SU-DHL-6 (cell line): ENCODE measurements around the gene RPTOR.

ENCODE experiments used
- H2AFZ ChIP-seq: fragments of 200-600 bp; sonication (generic); 2 replicates; pipeline ENCODE4 v1.6.1; 2014; ENCODE audit warnings: low read depth, mild to moderate bottlenecking, moderate library complexity, mixed read lengths, antibody characterized with exemption, low read length; ENCODE audit not compliant: severe bottlenecking
- H3F3A ChIP-seq: fragments of 200-600 bp; shearing (Covaris generic); 2 replicates; pipeline ENCODE4 v1.6.0; 2016; ENCODE audit warnings: antibody characterized with exemption, mild to moderate bottlenecking; ENCODE audit not compliant: insufficient read depth
- H3K27ac ChIP-seq: fragments of 200-600 bp; sonication (generic); 2 replicates; pipeline ENCODE4 v1.5.1; 2016; ENCODE audit warnings: low read depth, mild to moderate bottlenecking, low read length, moderate library complexity, mixed read lengths
- H3K27me3 ChIP-seq: fragments of 200-600 bp; sonication (generic), shearing (Covaris generic); 2 replicates; pipeline ENCODE4 v1.6.0; 2014; ENCODE audit warnings: mild to moderate bottlenecking, low read length
- H3K36me3 ChIP-seq: fragments of 200-600 bp; sonication (generic); 2 replicates; pipeline ENCODE4 v1.6.1; 2014; ENCODE audit warnings: mild to moderate bottlenecking, low read length, mixed read lengths
- H3K4me2 ChIP-seq: fragments of 300-600, 200-600 bp; shearing (Covaris generic), sonication (generic); 2 replicates; pipeline ENCODE4 v1.6.0; 2014; ENCODE audit warnings: low read length, low read depth, mild to moderate bottlenecking; ENCODE audit not compliant: poor library complexity, severe bottlenecking
- H3K4me3 ChIP-seq: fragments of 200-600 bp; sonication (generic); 2 replicates; pipeline ENCODE4 v1.5.1; 2014; ENCODE audit warnings: antibody characterized with exemption, low read length, mild to moderate bottlenecking, mixed read lengths; ENCODE audit not compliant: insufficient read depth, poor library complexity, severe bottlenecking
- H3K79me2 ChIP-seq: fragments of 200-600 bp; sonication (generic); 2 replicates; pipeline ENCODE4 v1.6.1; 2014; ENCODE audit warnings: mild to moderate bottlenecking, low read length, moderate library complexity; ENCODE audit not compliant: insufficient read depth
- H3K9ac ChIP-seq: fragments of 200-600 bp; sonication (generic); 2 replicates; pipeline ENCODE4 v1.7.0; 2014; ENCODE audit warnings: mild to moderate bottlenecking, low read length
- H3K9me2 ChIP-seq: fragments of 200-600 bp; sonication (generic); replicated peaks from 2 replicates; pipeline ENCODE4 v1.6.1; 2014; ENCODE audit warnings: low read length; ENCODE audit not compliant: insufficient read depth
- H3K9me3 ChIP-seq: fragments of 200-600 bp; sonication (generic); 2 replicates; pipeline ENCODE4 v1.6.1; 2014; ENCODE audit warnings: low read length, mixed read lengths; ENCODE audit not compliant: insufficient read depth
- H4K20me1 ChIP-seq: fragments of 200-600 bp; sonication (generic); 2 replicates; pipeline ENCODE4 v1.6.1; 2014; ENCODE audit warnings: low read depth, mild to moderate bottlenecking, antibody characterized with exemption, low read length, moderate library complexity, mixed read lengths
- EZH2phosphoT487 ChIP-seq: fragments of 200-600 bp; sonication (generic), shearing (Covaris generic); conservative IDR thresholded peaks from 2 replicates; pipeline ENCODE4 v1.6.1; 2018; ENCODE audit warnings: mild to moderate bottlenecking, antibody characterized with exemption, low read length, moderate library complexity, mixed read lengths
- TF ChIP-seq, protein P1 (sequence below): fragments of 200-600 bp; sonication (generic); IDR thresholded peaks from one replicate; pipeline ENCODE4 v1.5.1; 2017; ENCODE audit warnings: antibody characterized with exemption, mild to moderate bottlenecking, low read length, moderate library complexity; ENCODE audit not compliant: insufficient read depth, poor library complexity, severe bottlenecking

Gene RPTOR

DNA sequence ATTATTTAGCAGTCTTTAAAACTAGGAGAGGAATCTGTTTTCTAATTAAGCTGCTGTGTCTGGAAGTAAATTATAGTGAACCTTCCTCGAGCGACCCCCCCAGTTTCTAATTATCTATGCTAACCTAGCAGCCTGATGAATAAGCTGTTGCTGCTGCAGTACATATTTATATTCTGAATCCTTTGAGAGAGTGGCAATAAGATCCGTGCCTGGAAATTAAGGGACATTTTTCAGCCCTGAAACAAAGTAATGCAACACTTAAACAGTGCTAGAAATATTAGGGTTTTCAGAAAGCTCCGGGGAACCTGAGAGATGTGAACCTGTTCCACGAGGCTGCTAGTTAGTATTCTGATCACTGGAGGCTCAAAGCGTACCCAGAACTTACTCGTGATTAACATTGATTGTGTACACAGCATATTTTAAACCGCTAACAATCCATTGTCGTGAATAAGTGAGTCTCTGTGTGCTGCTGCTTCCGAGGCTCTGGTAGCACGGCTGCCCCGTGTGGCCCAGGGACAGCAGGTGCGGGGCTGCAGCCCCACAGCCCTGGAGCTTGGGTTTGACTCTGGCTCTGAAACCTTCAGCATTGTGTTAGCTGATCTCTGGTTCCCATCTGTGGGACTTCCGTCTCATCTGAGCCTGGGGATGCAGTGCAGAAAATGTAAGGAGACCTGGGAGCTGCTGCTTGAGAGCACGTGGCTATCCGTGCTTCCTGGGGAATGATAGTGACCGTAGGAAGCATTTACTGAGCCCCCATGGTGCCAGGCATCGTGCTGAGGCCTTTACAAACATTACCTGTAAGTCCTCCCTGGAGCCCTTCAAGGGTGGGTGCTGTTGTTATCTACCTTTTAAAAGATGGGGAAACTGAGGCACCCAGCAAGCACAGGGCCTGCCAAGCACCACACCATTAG lies 256.1 kb downstream of the RPTOR start:
- no peaks in the 10 kb centered on the region for H4K20me1 ChIP-seq
- H3K79me2 ChIP-seq: no peaks in the 10 kb centered on the region
- H3K9me3 ChIP-seq: no peaks in the 10 kb centered on the region
- no peaks in the 10 kb centered on the region for H3K27me3 ChIP-seq
- no peaks in the 10 kb centered on the region for H3F3A ChIP-seq
- no peaks in the 10 kb centered on the region for H3K9me2 ChIP-seq
- H3K9ac ChIP-seq: no peak overlapping the region
- no peak overlapping the region for H2AFZ ChIP-seq
- H3K27ac ChIP-seq: no peak overlapping the region
- no peak overlapping the region for H3K4me2 ChIP-seq
- TF ChIP-seq EZH2phosphoT487: no peak
- TF ChIP-seq, protein P1, sequence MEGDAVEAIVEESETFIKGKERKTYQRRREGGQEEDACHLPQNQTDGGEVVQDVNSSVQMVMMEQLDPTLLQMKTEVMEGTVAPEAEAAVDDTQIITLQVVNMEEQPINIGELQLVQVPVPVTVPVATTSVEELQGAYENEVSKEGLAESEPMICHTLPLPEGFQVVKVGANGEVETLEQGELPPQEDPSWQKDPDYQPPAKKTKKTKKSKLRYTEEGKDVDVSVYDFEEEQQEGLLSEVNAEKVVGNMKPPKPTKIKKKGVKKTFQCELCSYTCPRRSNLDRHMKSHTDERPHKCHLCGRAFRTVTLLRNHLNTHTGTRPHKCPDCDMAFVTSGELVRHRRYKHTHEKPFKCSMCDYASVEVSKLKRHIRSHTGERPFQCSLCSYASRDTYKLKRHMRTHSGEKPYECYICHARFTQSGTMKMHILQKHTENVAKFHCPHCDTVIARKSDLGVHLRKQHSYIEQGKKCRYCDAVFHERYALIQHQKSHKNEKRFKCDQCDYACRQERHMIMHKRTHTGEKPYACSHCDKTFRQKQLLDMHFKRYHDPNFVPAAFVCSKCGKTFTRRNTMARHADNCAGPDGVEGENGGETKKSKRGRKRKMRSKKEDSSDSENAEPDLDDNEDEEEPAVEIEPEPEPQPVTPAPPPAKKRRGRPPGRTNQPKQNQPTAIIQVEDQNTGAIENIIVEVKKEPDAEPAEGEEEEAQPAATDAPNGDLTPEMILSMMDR: no peak
- no peaks in the 10 kb centered on the region for H3K36me3 ChIP-seq
- no peak overlapping the region for H3K4me3 ChIP-seq

DNA sequence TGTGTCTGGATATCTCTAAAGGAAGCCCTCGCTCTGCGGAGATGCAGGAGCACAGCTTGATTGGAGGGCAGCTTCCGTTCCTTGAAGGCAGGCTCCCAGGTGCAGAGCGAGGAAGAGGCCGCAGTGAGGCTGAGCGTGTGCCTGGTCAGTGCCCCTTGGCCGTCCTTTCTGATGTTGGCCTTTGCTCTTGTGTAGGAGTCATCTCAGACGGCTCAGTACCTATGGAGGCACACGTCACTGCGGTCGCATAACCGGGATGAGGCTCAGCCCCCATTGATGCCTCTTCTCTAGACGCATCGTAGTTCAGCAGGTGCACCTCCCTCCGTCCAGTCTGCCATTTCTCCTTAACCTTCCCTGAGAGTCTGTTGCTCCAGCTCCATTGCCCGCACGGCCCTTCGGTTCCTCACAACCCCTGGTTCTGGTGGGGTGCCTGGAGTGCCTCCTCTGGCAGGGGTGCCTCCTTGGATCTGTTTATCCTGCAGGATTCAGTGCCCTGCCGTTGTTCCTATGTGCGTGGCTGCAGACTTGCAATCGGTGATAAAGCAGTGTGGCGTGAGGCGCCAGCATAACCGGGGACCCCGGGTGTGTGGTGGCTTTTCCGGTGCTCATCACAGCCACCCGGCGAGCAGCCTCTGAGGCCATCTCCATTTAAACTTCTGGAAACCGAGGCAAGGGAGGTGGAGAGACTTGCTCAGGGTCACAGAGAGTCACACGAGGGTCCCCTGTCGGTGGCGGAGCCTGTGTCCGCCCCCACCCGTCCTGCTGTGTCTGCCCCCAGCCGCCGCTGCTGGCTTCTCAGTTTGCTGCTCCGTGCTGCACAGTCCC lies 258.2 kb downstream of the RPTOR start:
- H3K27ac ChIP-seq: no peak overlapping the region
- no peak overlapping the region for H3K9ac ChIP-seq
- peaks cover 8% of the 10 kb centered on the region; the same call in 1 of the 2 replicates for H3K9me3 ChIP-seq
- no peak overlapping the region for H3K4me3 ChIP-seq
- no peaks in the 10 kb centered on the region for H4K20me1 ChIP-seq
- no peak for TF ChIP-seq EZH2phosphoT487
- TF ChIP-seq, protein P1: no peak
- H2AFZ ChIP-seq: no peak overlapping the region
- peaks cover 4% of the 10 kb centered on the region; the same call in 1 of the 2 replicates for H3K36me3 ChIP-seq
- no peaks in the 10 kb centered on the region for H3F3A ChIP-seq
- H3K9me2 ChIP-seq: no peaks in the 10 kb centered on the region
- no peak overlapping the region for H3K4me2 ChIP-seq
- no peaks in the 10 kb centered on the region for H3K27me3 ChIP-seq
- no peaks in the 10 kb centered on the region for H3K79me2 ChIP-seq

DNA sequence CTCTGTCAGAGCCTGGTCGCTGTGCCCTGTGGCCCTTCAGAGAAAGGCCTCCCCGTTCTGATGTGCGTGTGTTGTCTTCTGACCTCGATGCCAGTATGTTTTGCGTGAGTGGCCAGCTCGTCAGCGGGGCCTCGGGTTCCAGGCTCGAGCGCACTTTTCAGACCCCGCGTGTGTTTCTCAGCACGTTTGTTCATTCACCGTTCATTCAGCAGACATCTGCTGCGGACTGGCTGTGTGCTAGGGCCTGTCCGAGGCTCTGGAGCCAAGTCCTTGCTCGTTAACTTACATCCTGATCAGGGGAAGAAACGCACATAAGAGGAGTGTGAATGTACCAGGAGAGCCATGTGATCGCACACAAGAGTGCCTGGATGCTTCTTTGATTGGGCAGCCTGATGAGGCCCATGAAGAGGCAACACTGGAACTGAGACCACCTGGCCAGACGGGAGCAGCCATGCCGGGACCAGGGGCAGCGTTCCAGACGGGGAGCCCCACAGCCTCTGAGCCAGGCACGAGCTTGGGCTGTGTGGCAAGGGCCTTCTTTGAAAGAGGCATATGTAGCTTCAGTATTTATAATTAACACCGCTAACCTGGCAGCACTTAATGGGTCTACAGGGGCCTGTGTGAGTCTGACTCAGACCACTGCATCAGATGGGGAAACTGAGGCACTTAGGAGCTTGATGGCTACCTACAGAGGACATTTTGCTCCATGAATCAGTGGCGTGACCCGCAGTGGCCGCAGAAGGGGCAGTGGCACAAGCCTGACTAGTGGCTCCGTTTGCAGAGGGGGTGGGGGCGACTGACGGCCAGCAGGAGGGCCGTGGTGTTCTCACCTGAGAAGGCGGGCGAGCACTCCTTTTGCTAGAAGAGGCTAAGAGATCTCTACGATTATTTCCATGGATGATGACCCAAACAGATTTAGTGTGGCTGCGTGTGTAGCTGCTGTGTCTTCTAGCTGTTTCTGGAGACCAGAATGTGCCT lies 259.1 kb downstream of the RPTOR start:
- H3K9me3 ChIP-seq: peaks cover 8% of the 10 kb centered on the region; the same call in 1 of the 2 replicates
- H3K9ac ChIP-seq: no peak overlapping the region
- no peaks in the 10 kb centered on the region for H3F3A ChIP-seq
- TF ChIP-seq, protein P1: no peak
- TF ChIP-seq EZH2phosphoT487: no peak
- H3K27me3 ChIP-seq: no peaks in the 10 kb centered on the region
- H3K4me3 ChIP-seq: no peak overlapping the region
- no peak overlapping the region for H3K4me2 ChIP-seq
- H3K27ac ChIP-seq: no peak overlapping the region
- no peak overlapping the region for H2AFZ ChIP-seq
- H4K20me1 ChIP-seq: no peaks in the 10 kb centered on the region
- peaks cover 4% of the 10 kb centered on the region; the same call in 1 of the 2 replicates for H3K36me3 ChIP-seq
- no peaks in the 10 kb centered on the region for H3K9me2 ChIP-seq
- H3K79me2 ChIP-seq: no peaks in the 10 kb centered on the region
